ENCODE results near the gene PLP1.
A peak's percentile ranks its signal among the peaks of the same experiment; 100 is the strongest.

The PLP1 gene

GRCh38 chrX:103776546-103776945, at the start of gene PLP1:
Gene PLP1 (plus strand): TSS chrX:103776840. CDS start chrX:103776996, 156 bp downstream.
- TF ChIP-seq GATA3 (IDR thresholded peaks at IDR 0.05; ENCODE audit: low read depth, low read length) (no peak), GATA2 (IDR thresholded peaks at IDR 0.05; ENCODE audit: low read depth, low read length) (no peak)

GRCh38 chrX:103727115-103727514, 49.5 kb upstream of the PLP1 start:
- TF ChIP-seq GATA3 (IDR thresholded peaks at IDR 0.05; ENCODE audit: low read depth, low read length) (no peak), GATA2 (IDR thresholded peaks at IDR 0.05; ENCODE audit: low read depth, low read length) (no peak)

- TF ChIP-seq GATA2 (IDR thresholded peaks at IDR 0.05; ENCODE audit: low read depth, low read length) (no peak), GATA3 (IDR thresholded peaks at IDR 0.05; ENCODE audit: low read depth, low read length) (no peak)
Observed at GRCh38 chrX:103729015-103729414, 47.6 kb upstream of the PLP1 start.

GRCh38 chrX:103730147-103730795, 46.4 kb upstream of the PLP1 start:
- TF ChIP-seq GATA2 (IDR thresholded peaks at IDR 0.05; ENCODE audit: low read depth, low read length) (no peak), GATA3 (IDR thresholded peaks at IDR 0.05; ENCODE audit: low read depth, low read length) (no peak)

- TF ChIP-seq GATA2 (IDR thresholded peaks at IDR 0.05; ENCODE audit: low read depth, low read length) (no peak), GATA3 (IDR thresholded peaks at IDR 0.05; ENCODE audit: low read depth, low read length) (no peak)
Observed at GRCh38 chrX:103730796-103731493, 45.7 kb upstream of the PLP1 start.

- TF ChIP-seq GATA3 (IDR thresholded peaks at IDR 0.05; ENCODE audit: low read depth, low read length) (no peak), GATA2 (IDR thresholded peaks at IDR 0.05; ENCODE audit: low read depth, low read length) (no peak)
Observed at GRCh38 chrX:103733017-103733416, 43.6 kb upstream of the PLP1 start.

GRCh38 chrX:103734125-103734760, 42.4 kb upstream of the PLP1 start:
- TF ChIP-seq GATA2 (IDR thresholded peaks at IDR 0.05; ENCODE audit: low read depth, low read length): no peak
- TF ChIP-seq GATA3 (IDR thresholded peaks at IDR 0.05; ENCODE audit: low read depth, low read length): no peak

- TF ChIP-seq GATA2 (IDR thresholded peaks at IDR 0.05; ENCODE audit: low read depth, low read length) (no peak), GATA3 (IDR thresholded peaks at IDR 0.05; ENCODE audit: low read depth, low read length) (no peak)
Observed at GRCh38 chrX:103737696-103738095, 38.9 kb upstream of the PLP1 start.

GRCh38 chrX:103739421-103739820, 37.2 kb upstream of the PLP1 start:
- no peak for TF ChIP-seq GATA2 (IDR thresholded peaks at IDR 0.05; ENCODE audit: low read depth, low read length)
- no peak for TF ChIP-seq GATA3 (IDR thresholded peaks at IDR 0.05; ENCODE audit: low read depth, low read length)

GRCh38 chrX:103741879-103742278, 34.8 kb upstream of the PLP1 start:
- TF ChIP-seq GATA3 (IDR thresholded peaks at IDR 0.05; ENCODE audit: low read depth, low read length) (no peak), GATA2 (IDR thresholded peaks at IDR 0.05; ENCODE audit: low read depth, low read length) (no peak)

- TF ChIP-seq GATA2 (IDR thresholded peaks at IDR 0.05; ENCODE audit: low read depth, low read length) (no peak), GATA3 (IDR thresholded peaks at IDR 0.05; ENCODE audit: low read depth, low read length) (no peak)
Observed at GRCh38 chrX:103742339-103742738, 34.3 kb upstream of the PLP1 start.

GRCh38 chrX:103747163-103747562, 29.5 kb upstream of the PLP1 start:
- TF ChIP-seq GATA2 (IDR thresholded peaks at IDR 0.05; ENCODE audit: low read depth, low read length) (no peak), GATA3 (IDR thresholded peaks at IDR 0.05; ENCODE audit: low read depth, low read length) (no peak)

GRCh38 chrX:103754401-103754800, 22.2 kb upstream of the PLP1 start:
- TF ChIP-seq GATA3 (IDR thresholded peaks at IDR 0.05; ENCODE audit: low read depth, low read length) (no peak), GATA2 (IDR thresholded peaks at IDR 0.05; ENCODE audit: low read depth, low read length) (peak; percentile 50; the same call in 1 of the 2 replicates)

- TF ChIP-seq GATA2 (IDR thresholded peaks at IDR 0.05; ENCODE audit: low read depth, low read length): no peak
- no peak for TF ChIP-seq GATA3 (IDR thresholded peaks at IDR 0.05; ENCODE audit: low read depth, low read length)
Observed at GRCh38 chrX:103756736-103757135, 19.9 kb upstream of the PLP1 start.

- TF ChIP-seq GATA3 (IDR thresholded peaks at IDR 0.05; ENCODE audit: low read depth, low read length): no peak
- no peak for TF ChIP-seq GATA2 (IDR thresholded peaks at IDR 0.05; ENCODE audit: low read depth, low read length)
Observed at GRCh38 chrX:103758555-103758954, 18.1 kb upstream of the PLP1 start.
